ENCODE measurements around the gene CC2D1A. TPM values are rescaled to one million over a fixed set of nuclear protein-coding genes. Genes with fewer than 3 reads are reported as not detected.

The CC2D1A gene
- total and polyA plus RNA-seq, 4 donors = 7.4 to 12.0 (median 9.9) TPM

DNA sequence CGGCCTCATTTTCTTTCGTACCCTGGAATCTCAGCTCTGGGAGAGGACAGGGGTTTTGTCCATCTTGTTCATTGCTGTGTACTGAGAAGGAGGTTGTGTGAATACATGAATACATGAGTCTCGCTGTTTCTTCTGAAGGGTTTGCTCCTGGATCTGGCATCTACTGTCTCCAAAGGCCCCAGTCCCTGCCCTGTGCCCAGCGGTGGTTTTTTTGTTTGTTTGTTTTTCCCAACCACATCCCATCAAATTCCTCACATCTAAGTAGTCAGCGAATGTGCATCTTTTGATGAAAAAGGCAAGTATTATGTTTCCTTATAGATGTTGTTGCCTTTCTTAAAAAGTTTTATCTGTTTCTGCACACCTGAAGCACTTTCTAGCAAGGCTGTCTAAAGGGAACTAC is 58.8 kb downstream of the CC2D1A start:
- 93% methylated on average over 5 of the region's 5 CpGs for WGBS
- no peaks in the 10 kb centered on the region for H3K9me3 ChIP-seq (ENCODE audit: control insufficient read depth in 4 of 4, low read length in 3 of 4)
- H3K27ac ChIP-seq (ENCODE audit: low read depth in 1 of 2, low read length in 2 of 2) = no peak overlapping the region
- H3K36me3 ChIP-seq (ENCODE audit: control insufficient read depth in 4 of 4, insufficient read depth in 3 of 4, low read depth in 1 of 4, low read length in 3 of 4) = peaks cover 26 to 76% (median 33%) of the 10 kb centered on the region in 4 donors
- no peak overlapping the region for H3K9ac ChIP-seq (ENCODE audit: low read depth in 1 of 2, low read length in 2 of 2)
- H3K4me1 ChIP-seq (ENCODE audit: control insufficient read depth in 4 of 4, insufficient read depth in 4 of 4, low read length in 3 of 4) = no peaks in the 10 kb centered on the region
- no peaks in the 10 kb centered on the region for H3K27me3 ChIP-seq (ENCODE audit: control insufficient read depth in 4 of 4, insufficient read depth in 4 of 4, low read length in 3 of 4)
- H3K4me3 ChIP-seq (ENCODE audit: low read depth in 1 of 3, low read length in 3 of 3) = no peak overlapping the region
- DNase-seq (ENCODE audit: low spot score) = no peak
- TF ChIP-seq, protein P1, sequence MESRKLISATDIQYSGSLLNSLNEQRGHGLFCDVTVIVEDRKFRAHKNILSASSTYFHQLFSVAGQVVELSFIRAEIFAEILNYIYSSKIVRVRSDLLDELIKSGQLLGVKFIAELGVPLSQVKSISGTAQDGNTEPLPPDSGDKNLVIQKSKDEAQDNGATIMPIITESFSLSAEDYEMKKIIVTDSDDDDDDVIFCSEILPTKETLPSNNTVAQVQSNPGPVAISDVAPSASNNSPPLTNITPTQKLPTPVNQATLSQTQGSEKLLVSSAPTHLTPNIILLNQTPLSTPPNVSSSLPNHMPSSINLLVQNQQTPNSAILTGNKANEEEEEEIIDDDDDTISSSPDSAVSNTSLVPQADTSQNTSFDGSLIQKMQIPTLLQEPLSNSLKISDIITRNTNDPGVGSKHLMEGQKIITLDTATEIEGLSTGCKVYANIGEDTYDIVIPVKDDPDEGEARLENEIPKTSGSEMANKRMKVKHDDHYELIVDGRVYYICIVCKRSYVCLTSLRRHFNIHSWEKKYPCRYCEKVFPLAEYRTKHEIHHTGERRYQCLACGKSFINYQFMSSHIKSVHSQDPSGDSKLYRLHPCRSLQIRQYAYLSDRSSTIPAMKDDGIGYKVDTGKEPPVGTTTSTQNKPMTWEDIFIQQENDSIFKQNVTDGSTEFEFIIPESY (IDR thresholded peaks at IDR 0.05) = no peak
- TF ChIP-seq HNF4A (conservative IDR thresholded peaks at IDR 0.05) = no peak

DNA sequence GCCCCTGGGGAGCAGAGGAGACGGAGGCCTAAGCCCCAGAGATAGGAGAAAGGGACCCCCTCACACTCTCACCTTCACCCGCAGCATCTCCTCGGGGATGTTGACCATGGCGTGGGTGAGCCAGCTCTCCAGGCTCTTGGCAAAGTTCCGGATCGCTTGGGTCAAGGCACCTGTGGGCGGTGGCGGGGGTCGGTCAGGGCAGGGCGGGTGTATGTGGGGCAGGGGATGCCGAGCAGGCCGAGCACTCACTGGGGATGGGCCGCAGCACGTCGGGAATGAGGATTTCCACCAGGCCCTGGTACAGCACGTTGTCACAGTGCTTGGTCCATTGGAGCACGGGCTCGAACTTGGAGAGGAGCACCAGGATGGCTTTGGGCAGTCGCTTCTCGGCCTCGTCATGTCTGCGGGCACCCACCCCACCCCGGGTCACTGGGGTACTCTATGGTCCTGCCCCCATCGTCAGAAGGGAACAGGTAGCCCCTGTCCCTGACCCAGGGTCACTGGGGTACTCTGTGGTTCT is 59.4 kb downstream of the CC2D1A start:
- Histone ChIP-seq H3K4me1 (ENCODE audit: control insufficient read depth in 4 of 4, insufficient read depth in 4 of 4, low read length in 3 of 4) (no peaks in the 10 kb centered on the region), H3K9ac (ENCODE audit: low read depth in 1 of 2, low read length in 2 of 2) (no peak overlapping the region), H3K27me3 (ENCODE audit: control insufficient read depth in 4 of 4, insufficient read depth in 4 of 4, low read length in 3 of 4) (no peaks in the 10 kb centered on the region), H3K27ac (ENCODE audit: low read depth in 1 of 2, low read length in 2 of 2) (no peak overlapping the region), H3K9me3 (ENCODE audit: control insufficient read depth in 4 of 4, low read length in 3 of 4) (no peaks in the 10 kb centered on the region), H3K4me3 (ENCODE audit: low read depth in 1 of 3, low read length in 3 of 3) (no peak overlapping the region), H3K36me3 (ENCODE audit: control insufficient read depth in 4 of 4, insufficient read depth in 3 of 4, low read depth in 1 of 4, low read length in 3 of 4) (peaks cover 27 to 73% (median 35%) of the 10 kb centered on the region in 4 donors)
- DNase-seq (ENCODE audit: low spot score) = no peak
- TF ChIP-seq TAF1 (conservative IDR thresholded peaks at IDR 0.05) = no peak
- no peak for TF ChIP-seq FOXA1 (IDR thresholded peaks at IDR 0.05)
- no peak for TF ChIP-seq FOXA2 (IDR thresholded peaks at IDR 0.05)
- TF ChIP-seq NR2F2 (IDR thresholded peaks at IDR 0.05) = no peak
- TF ChIP-seq, protein P2, sequence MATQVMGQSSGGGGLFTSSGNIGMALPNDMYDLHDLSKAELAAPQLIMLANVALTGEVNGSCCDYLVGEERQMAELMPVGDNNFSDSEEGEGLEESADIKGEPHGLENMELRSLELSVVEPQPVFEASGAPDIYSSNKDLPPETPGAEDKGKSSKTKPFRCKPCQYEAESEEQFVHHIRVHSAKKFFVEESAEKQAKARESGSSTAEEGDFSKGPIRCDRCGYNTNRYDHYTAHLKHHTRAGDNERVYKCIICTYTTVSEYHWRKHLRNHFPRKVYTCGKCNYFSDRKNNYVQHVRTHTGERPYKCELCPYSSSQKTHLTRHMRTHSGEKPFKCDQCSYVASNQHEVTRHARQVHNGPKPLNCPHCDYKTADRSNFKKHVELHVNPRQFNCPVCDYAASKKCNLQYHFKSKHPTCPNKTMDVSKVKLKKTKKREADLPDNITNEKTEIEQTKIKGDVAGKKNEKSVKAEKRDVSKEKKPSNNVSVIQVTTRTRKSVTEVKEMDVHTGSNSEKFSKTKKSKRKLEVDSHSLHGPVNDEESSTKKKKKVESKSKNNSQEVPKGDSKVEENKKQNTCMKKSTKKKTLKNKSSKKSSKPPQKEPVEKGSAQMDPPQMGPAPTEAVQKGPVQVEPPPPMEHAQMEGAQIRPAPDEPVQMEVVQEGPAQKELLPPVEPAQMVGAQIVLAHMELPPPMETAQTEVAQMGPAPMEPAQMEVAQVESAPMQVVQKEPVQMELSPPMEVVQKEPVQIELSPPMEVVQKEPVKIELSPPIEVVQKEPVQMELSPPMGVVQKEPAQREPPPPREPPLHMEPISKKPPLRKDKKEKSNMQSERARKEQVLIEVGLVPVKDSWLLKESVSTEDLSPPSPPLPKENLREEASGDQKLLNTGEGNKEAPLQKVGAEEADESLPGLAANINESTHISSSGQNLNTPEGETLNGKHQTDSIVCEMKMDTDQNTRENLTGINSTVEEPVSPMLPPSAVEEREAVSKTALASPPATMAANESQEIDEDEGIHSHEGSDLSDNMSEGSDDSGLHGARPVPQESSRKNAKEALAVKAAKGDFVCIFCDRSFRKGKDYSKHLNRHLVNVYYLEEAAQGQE (IDR thresholded peaks at IDR 0.05) = no peak
- TF ChIP-seq HNF4A (conservative IDR thresholded peaks at IDR 0.05) = no peak
- TF ChIP-seq SP1 (IDR thresholded peaks at IDR 0.05) = no peak
- WGBS = 94% methylated on average over 24 of the region's 24 CpGs

DNA sequence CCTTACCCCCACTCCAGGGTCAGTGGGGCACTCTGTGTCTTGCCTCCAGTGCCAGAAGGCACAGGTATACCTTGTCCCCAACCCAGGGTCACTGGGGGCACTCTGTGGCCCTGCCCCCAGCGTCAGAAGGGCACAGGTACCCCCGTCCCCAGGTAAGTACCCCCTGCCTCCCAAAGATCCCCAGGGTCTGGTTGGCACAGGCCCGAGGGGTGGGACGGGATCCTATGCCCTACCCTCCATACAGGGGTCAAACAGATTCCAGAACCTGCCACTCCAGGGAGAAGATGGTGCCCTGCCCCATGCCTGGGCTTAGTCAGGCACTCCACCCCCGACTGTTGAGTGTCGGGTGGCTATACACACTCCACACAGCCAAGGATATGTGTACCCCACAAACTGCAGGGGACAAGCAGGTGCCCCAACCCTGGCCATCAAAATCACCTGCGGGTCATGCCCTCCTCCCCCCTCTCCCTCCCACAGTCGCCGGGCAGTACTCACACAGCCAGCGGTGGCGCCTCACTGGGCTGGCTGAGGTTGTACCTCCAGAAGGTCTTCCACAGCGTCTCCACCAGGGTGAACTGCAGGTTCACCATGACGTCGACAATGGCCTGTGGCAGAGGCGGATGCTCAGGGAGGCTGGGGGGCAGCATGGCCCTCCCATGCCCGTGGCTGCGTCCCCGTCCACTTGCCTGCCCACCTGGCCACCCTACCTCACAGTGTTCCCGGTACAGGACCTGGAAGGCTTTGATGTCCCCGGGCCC is 60.1 kb downstream of the CC2D1A start:
- Histone ChIP-seq H3K27me3 (ENCODE audit: control insufficient read depth in 4 of 4, insufficient read depth in 4 of 4, low read length in 3 of 4) (no peaks in the 10 kb centered on the region), H3K9ac (ENCODE audit: low read depth in 1 of 2, low read length in 2 of 2) (no peak overlapping the region), H3K9me3 (ENCODE audit: control insufficient read depth in 4 of 4, low read length in 3 of 4) (no peaks in the 10 kb centered on the region), H3K27ac (ENCODE audit: low read depth in 1 of 2, low read length in 2 of 2) (no peak overlapping the region), H3K36me3 (ENCODE audit: control insufficient read depth in 4 of 4, insufficient read depth in 3 of 4, low read depth in 1 of 4, low read length in 3 of 4) (peaks cover 27 to 69% (median 31%) of the 10 kb centered on the region in 4 donors), H3K4me1 (ENCODE audit: control insufficient read depth in 4 of 4, insufficient read depth in 4 of 4, low read length in 3 of 4) (no peaks in the 10 kb centered on the region), H3K4me3 (ENCODE audit: low read depth in 1 of 3, low read length in 3 of 3) (no peak overlapping the region)
- no peak for DNase-seq (ENCODE audit: low spot score)
- TF ChIP-seq, protein P3, sequence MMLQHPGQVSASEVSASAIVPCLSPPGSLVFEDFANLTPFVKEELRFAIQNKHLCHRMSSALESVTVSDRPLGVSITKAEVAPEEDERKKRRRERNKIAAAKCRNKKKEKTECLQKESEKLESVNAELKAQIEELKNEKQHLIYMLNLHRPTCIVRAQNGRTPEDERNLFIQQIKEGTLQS (IDR thresholded peaks at IDR 0.05) = no peak
- WGBS = 95% methylated on average over 20 of the region's 20 CpGs

Measured in liver (tissue), 9 donors.